HG03159 (cell line): ENCODE results near the gene CANT1.
"Not testable (repeated sequence)": the region's sequence is repeated elsewhere in the genome, so short reads cannot be mapped to it uniquely, and the experiment has no call there.

Experiments
- ATAC-seq: cut with Tn5 transposase; IDR thresholded peaks from one replicate; pipeline ENCODE4 v1.9.1; 2021; ENCODE audit warnings: mild to moderate bottlenecking, moderate library complexity; ENCODE audit not compliant: unreplicated experiment

Gene CANT1

DNA sequence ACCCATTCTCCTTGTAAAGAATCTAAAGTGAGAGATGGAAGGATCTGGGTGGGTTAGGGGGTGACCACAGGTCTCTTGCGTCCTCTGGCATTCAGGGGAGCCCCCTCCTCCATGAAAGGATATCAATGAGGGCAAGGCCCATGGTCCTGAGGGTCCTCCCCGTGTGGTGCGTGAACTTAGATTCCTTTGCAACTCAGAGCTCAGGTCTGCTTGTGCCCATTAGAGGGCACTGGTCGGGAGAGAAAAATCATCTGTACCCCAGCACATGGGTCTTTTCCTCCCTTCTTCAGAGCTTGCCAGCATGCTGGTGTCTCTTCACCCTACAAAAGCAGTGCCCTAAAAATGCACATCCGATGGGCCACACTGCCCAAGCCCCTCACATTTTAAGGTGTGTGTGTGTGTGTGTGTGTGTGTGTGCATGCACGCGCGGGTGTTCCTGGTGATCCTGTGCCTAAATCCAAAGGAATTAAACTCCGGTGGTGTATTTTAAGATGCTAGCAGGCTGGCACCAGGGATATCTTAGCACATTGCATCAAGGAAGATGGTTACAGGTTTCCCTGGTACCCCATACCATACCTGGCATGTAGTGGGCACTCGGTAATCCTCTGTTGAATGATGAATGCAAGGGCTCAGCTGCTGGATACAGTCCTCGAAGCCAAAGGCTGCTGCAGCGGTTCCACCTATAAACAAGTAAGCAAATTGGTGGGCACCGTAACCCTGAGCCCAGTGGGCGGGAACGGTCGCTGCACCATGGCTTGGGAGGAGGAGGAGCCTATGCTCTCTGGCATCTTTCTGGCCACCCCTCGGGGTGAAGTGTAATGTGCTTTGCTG, 19.1 kb upstream of the CANT1 start:
- ATAC-seq: no peak

DNA sequence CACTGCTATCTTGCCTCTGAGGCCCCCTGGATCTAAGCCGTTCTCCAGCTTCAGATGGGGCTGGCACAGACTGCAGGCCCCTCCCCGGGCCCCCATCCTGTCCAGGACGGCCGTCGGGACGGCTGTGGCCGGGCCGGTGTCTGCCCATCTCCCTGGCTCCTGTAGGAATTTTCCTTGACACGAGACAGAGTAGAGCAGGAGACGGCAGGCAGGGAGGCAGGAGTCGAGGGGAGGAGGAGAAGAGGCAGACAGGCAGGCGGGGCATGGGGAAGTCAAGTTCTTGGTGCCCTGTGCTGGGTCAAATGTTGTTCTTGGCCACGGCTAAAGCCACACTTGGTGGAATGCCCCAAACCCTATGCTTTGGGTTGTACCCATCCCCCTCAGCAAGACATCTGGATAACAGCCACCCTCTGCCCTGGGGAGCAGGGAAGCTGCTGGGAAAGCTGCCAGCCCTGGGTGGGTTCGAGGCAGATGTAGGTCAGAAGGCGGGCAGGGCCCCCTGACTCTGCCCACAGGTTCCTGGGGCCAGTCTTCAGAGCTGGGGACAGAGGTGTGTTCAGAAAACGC, 18.4 kb upstream of the CANT1 start:
- ATAC-seq: no peak

DNA sequence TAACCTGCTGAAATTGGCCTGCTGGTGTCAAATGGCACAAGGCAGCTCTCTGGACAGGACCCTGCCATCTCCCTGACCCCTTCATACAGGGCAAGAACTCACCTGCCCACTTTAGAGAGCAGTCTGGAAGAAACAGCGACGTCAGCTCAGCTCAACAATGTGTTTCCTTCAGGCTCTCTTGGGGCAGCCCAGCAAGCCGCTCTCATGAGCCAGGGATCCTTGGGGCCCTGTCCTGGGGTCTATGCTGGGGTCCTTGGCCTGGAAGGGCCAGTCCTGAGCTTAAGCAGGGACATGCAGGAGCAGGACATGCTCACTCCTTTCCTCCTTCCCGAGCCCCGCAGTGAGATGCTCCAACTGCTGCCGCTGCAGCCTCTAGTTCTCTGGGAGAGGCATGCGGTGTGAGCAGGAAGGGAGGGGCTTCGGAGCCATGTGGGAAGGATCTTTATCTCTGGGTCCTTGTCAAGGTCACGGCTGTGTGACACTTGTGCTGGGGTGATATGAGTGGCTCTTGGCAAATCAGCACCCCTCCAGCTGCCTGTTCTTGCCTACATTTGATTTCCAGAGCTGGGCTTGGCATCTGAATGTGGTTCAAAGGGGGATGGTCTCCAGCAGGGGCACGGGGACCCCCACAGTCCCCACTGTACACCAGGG, 17.8 kb upstream of the CANT1 start:
- ATAC-seq: no peak

DNA sequence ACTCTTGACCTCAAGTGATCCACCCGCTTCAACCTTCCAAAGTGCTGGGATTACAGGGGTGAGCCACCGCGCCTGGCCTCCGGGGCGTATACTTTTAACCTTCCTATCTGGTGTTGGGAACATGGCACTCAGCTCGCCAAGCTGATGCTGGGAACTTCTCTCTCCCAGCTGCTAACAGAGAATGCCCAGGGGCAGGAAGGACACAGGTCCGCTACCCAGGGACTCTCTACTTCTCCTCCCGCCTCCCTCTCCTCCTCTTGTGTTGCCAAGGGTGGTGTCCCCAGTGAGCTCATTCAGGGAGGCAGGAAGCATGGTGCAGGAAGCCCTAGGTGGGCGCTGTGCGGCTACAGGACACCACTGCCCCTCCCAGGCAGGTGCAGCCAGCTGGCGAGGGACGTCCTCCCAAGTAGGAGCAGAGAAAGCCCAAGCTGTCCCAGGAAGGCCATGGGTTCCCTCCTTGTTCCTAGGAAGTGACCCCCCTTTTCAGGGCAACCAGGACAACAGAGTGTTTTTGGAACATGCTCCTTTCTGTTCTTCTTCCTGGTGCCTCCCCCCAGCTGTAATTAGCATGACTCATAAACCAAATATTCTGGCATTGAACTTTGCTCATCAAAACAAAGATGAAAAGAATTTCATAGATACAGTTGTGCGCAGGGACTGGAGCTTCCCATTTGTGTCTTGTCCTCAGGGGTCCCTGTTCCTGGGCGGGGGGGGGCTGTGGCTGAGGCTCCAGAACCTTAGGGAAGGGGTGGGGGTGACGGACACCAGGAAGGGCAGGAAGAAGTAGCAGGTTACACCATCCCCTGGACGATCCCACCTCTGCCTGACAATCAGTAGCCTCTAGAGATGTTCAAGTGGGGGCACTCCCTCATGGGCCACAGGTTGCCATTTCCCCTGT, 17.1 kb upstream of the CANT1 start:
- no peak for ATAC-seq

DNA sequence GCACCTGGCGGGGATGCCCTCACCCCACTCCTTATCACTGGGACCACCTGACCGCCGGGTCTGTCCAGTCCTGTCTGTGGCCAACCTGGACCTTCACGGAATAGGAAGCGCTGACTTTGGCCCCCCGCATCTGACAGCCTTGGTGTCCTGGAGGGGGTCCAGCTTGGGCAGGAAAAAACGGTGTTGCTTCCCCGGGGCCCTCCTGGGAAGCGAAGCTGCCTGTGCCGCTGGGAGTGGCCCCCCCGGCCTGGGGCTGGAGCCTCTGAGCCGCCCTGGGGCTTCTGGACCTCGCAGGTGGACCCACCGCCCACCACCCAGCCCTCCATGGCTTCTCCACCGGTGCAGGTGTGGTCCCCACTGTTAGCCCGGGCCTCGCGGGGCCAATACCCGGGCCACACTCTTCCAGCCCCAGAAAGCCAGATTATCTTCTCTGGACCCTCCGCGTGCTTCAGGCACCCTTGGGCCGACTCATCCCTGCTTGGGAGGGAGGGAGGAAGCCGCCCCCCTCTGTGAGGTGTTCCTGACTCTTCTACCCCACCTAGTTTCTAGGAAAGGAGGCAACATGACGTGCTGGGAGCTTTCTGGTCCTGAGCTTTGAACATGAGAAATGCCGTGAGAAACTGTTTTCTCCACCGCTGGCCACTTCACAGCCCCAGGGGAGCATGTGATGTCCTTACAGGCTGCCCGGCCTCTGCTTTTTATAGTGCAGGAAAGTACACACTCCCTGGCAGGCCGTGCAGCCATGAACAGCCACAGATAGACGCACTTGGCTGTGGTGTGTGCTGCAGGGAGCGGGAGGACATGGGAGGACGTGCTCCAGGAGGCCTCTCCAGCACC, 15.6 kb upstream of the CANT1 start:
- ATAC-seq: no peak

DNA sequence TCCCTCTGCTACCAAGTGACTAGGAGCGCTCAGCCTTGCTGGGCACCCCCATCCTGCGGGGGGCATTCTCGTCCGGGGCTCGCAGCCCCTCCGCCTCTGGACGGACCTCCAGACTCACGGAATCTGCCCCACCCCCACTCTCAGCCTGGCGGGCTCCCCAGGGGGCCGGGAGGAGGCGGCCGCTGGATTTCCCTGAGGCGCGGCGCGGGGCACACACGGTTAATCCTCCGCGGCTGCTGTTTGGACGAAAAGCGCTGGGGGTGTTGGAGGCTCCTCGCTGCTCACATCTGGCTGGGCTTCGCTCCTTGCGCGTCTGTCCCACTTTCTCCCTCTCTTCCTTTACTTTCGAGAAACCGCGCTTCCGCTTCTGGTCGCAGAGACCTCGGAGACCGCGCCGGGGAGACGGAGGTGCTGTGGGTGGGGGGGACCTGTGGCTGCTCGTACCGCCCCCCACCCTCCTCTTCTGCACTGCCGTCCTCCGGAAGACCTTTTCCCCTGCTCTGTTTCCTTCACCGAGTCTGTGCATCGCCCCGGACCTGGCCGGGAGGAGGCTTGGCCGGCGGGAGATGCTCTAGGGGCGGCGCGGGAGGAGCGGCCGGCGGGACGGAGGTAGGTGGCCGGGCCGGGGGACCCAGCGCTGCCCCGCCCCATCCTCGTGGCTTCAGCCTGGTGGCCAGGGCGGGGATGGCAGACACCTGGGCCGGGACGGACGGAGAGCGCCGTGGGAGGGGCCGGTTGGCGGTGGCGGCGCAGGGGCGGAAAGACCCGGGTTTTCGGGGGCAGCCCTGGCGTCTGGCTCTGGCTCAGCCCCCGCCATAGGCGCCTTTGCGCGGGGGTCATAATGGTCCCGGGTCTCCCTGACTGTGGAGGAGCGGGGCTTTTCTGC, 14.6 kb upstream of the CANT1 start, which contains the start of gene C1QTNF1:
Gene C1QTNF1, plus strand, starts transcription at position 284 of the 886 bp plus-strand sequence. CDS start 19,800 bp downstream, outside the sequence.
- no peak for ATAC-seq

DNA sequence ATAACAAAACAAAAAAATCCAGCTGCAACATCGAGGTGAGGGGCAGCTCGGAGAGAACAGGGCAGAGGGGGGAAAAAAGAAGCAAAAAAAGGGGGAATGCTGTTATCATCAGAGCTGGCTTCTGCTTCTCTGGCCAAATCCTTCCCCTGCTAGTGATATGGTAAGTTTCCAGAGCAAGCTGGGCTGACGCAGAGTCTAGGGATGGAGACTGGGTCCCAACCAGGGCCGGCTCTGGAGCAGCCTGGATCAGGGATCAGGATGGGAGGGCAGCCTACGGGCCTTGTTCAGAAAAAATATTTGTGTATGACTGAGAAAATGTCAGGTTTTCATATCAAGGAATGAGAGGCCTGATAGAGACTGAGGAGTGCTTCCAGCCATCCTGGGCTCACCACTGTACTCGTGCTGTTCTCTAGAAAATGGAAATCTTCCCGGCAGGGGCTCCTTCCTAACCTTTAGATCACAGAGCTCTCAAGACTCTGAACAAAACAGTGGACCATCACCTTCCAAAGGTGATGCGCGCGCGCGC, 13.7 kb upstream of the CANT1 start:
- ATAC-seq: no peak

DNA sequence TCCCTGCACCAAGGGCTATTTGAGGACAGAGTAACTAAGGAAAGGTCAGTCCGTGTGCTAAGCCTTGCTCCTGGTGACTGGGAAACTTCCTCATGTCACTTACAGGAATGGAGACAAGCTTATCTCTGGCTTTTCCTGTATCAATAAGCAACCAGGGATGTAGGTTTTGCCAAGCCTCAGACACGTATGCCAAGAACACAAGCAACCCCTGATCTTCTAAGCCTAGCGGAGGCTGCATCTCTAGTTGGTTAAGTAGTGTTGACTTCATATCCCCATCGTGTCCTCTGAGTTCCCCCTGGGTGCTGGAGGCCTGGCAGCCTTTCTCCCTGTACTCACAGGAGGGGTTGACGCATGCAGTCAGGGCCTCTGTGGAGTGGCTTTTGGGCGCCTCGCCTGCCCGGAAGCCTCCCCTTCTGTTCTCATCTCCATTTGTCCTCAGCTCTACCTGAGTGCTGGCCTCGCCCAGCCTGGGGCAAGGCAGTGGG, 13.0 kb upstream of the CANT1 start:
- ATAC-seq: no peak

DNA sequence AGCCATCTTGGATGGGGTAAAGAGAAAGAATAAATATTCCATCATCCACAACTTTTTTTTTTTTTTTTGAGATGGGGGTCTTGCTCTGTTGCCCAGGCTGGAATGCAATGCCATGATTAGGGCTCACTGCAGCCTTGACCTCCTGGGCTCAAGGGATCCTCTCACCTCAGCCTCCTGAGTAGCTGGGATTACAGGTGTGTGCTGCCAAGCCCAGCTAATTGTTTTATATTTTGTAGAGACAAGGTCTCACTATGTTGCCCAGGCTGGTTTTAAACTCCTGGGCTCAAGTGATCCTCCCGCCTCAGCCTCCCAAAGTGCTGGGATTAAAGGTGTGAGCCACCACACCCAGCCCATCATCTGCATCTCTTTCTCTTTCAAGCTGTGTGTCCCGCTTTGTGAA, 12.4 kb upstream of the CANT1 start:
- ATAC-seq: not testable (repeated sequence)

DNA sequence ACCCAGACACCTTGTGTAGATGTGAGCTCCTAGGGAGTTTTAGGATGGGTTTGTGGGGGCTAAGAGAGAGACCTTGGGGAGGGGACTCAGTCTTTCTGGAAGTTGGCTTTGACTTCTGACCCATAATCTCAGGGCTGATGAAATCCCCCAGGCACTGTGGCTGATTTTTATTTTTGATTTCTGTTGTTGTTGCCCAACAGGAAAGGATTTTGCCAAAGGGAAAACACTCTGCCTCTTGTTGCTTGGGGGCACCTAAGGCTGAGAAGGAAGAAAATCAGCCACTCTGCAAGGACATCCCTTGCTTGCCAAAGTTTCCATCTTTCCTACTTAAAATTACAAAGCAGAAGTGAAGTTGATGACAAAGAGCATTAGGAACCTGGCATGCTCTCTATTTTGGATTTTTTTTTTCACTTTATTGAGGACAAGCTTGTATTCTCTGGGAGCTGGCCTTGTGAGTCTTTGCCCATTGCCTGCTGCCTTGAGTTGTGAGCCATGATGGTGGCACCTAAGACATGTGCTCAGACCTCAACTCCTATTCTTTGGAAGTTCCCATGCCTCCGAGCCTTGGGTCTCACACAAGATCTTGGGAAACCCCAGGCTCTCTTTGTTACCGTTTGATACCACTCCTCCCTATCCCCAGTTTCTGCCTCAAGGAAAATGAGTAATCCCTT, 11.2 kb upstream of the CANT1 start:
- no peak for ATAC-seq

DNA sequence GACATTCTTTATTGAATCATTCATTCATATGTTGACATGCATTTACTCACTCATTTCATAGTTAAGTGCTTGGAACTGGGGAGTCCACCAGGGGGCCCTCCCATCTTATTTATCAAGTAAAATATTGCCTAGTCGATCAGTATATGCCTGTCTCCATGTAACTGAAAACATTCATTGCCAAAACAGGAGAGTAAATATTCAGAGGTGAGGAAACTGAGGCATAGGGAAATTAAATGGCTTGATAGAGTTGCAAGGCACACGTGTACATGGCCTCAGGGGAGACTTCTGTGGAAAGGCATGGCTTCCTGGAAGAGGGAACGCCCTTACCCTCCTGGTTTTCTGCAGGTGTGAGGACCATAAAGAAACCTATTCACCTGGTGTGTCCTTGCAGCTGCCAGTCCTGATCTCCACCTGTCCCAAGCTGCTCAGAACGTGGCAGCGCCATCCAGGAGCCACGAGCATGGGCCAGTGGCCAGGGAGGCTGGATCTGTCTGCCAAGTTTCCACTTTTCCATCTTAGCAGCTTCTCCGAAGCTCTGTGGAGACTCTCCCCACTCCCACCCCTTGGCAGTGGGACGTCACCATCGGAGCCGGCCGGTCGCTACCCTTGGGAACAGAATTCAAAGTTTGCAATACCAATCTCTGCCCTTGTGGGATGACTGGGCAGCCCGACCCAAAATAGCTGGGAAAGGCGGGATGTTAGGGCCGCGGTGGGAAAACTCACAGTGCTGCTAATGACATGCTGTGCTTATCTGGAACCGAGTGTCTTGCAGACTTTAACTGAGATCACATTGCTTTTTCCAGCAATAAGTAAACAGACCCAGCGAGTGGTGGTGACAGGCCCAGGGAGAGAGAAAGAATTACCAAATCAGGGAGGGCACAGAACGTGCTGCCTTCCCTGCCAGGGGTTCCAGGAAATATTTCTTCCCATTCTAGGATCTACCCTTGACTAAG, 10.3 kb upstream of the CANT1 start:
- ATAC-seq: no peak

DNA sequence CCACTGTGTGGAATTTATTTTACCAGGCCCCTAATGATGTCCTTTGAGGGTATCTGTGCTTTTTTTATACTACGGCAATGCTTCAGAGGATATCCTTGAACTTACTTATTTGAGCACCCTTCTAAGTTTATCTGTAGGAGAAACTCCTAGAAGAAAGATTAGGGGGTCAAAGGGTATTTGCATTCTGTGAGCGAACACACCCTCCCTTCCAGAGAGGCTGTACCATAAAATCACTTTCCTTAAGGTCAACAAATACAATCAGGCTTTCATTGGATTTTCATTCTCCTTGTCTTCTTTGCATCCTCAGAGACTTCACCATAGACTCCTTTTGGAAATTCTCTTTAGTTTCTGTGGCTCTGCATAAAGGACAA, 9.7 kb upstream of the CANT1 start:
- ATAC-seq: no peak

DNA sequence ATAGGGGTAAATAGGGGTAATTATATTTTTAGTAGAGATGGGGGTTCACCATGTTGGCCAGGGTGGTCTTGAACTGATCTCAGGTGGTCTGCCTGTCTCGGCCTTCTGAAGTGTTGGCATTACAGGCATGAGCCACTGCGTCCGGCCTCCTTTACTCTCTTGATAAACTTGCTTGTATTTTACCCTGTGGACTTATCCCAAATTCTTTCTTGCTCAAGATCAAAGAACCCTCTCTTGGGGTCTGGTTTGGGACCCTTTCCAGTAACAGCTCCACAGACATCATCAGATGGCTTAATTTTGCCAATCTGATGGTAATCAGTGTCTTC, 8.8 kb upstream of the CANT1 start:
- ATAC-seq: no peak

DNA sequence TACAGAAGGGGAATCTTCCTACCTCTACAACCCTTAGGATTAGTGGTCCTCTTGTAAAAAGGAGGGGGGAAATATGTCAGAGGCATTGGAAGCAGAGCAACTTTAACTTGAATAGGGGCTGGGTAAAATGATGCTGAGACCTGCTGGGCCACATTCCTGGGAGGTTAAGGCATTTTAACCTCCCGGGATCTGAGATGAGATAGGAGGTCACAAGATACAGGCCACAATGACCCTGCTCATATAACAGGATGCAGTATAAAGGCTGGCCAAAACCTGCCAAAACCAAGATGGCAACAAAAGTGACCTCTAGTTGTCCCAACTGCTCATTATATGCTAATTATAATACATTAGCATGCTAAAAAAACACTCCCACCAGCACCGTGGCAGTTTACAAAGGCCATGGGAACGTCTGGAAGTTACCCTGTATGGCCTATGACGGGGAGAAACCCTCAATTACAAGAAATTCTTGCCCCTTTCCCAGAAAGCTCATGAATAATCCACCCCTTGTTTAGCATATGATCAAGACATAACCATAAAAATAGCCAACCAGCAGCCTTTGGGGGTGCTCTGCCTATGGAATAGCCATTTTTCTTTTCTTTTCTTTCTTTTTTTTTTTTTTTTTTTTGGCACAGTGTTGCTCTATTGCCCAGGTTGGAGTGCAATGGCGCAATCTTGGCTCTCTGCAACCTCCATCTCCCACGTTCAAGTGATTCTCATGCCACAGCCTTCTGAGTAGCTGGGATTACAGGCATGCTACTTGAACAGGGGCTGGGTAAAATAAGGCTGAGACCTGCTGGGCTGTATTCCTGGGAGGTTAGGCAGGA, 8.2 kb upstream of the CANT1 start:
- no peak for ATAC-seq

DNA sequence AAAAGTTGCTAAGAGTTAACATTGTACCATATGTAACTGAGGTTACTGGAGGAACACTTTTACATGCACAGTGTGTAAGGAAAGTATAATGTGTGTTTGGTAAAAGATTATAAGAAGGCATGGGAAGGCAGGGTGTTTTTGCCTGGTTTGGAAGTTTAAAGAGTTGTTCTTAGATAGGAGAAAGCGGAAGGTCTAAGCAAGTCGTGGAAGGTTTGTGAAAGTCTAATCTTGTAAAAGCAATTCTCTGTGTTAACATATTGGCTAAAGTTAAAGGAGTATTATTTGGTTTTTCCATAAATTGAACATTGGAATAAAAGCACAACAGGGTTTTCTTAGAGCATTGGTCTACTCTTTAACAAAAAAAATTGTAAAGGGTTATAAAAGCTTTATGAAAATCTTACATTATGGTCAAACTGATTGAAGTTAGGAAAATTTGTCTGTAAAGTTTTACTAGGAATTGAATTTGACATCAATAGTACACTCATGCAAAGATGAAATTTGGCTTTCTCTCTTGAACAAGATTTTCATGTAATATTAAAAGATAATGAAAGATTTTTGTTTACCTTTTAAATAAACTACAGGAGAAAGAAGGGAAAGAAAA, 4.7 kb upstream of the CANT1 start:
- no peak for ATAC-seq

DNA sequence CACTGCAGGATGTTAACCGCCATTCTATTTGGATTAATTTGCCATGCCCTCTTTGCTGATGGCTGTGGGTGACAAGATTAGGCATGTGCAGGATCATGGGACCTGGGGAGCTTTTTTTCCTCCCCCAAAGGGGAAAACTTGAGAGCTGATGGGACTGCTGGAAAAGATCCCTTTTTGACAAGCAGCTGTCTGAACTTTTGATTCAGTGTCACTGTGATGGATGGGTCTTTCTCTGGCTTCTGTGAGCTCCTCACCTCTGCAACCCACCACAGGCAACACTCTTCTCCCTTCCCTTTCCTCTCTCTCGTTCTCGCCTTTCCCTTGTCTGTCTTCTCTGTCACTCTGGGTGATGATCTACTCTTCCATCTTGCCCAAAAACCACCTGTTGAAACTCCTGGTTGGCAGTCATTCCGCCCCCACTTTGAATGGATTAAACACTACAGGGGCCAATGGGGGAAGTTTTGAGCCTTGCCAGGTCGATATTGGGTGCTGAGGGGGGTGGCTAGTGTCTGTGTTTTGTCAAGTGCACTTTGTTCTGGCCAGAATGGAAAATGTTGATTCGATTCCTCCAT, 3.1 kb upstream of the CANT1 start:
- ATAC-seq: no peak
